ENCODE measurements around the gene PPBP.

Gene PPBP

GRCh38 chr4:74032064-74032463 is 44.1 kb upstream of the PPBP start:
- Histone ChIP-seq H3F3A (ENCODE audit: control insufficient read depth, insufficient read depth) (no peaks in the 10 kb centered on the region), H3K9me2 (replicated peaks; ENCODE audit: control insufficient read depth, low read length) (no peaks in the 10 kb centered on the region), H3K4me3 (ENCODE audit: low read length) (no peak overlapping the region), H3K79me2 (ENCODE audit: control insufficient read depth, low read length) (no peaks in the 10 kb centered on the region), H3K36me3 (ENCODE audit: control insufficient read depth, low read length) (no peaks in the 10 kb centered on the region), H4K20me1 (ENCODE audit: control insufficient read depth, insufficient read depth, low read depth, low read length) (no peaks in the 10 kb centered on the region), H3K4me1 (ENCODE audit: control insufficient read depth, low read length) (no peaks in the 10 kb centered on the region), H3K27me3 (ENCODE audit: control insufficient read depth, low read length) (no peaks in the 10 kb centered on the region), H3K27ac (ENCODE audit: low read depth, low read length) (no peak overlapping the region), H3K9me3 (ENCODE audit: control insufficient read depth, insufficient read depth, low read length) (no peaks in the 10 kb centered on the region), H3K4me2 (ENCODE audit: low read length) (no peak overlapping the region)
- TF ChIP-seq EZH2phosphoT487 (IDR thresholded peaks at IDR 0.05; ENCODE audit: borderline replicate concordance, low read length) (no peak), CTCF (IDR thresholded peaks at IDR 0.05; ENCODE audit: low read depth, low read length, poor library complexity, severe bottlenecking) (no peak)

- Histone ChIP-seq H3K9me3 (ENCODE audit: control insufficient read depth, insufficient read depth, low read length) (no peaks in the 10 kb centered on the region), H3K79me2 (ENCODE audit: control insufficient read depth, low read length) (no peaks in the 10 kb centered on the region), H3K9me2 (replicated peaks; ENCODE audit: control insufficient read depth, low read length) (no peaks in the 10 kb centered on the region), H4K20me1 (ENCODE audit: control insufficient read depth, insufficient read depth, low read depth, low read length) (no peaks in the 10 kb centered on the region), H3K36me3 (ENCODE audit: control insufficient read depth, low read length) (no peaks in the 10 kb centered on the region), H3F3A (ENCODE audit: control insufficient read depth, insufficient read depth) (no peaks in the 10 kb centered on the region), H3K27ac (ENCODE audit: low read depth, low read length) (no peak overlapping the region), H3K4me3 (ENCODE audit: low read length) (no peak overlapping the region), H3K27me3 (ENCODE audit: control insufficient read depth, low read length) (no peaks in the 10 kb centered on the region), H3K4me1 (ENCODE audit: control insufficient read depth, low read length) (no peaks in the 10 kb centered on the region), H3K4me2 (ENCODE audit: low read length) (no peak overlapping the region)
- no peak for TF ChIP-seq CTCF (IDR thresholded peaks at IDR 0.05; ENCODE audit: low read depth, low read length, poor library complexity, severe bottlenecking)
- TF ChIP-seq EZH2phosphoT487 (IDR thresholded peaks at IDR 0.05; ENCODE audit: borderline replicate concordance, low read length) = no peak
Measured at GRCh38 chr4:74031576-74031975, 43.6 kb upstream of the PPBP start.

GRCh38 chr4:74030285-74030684 is 42.3 kb upstream of the PPBP start:
- Histone ChIP-seq H3F3A (ENCODE audit: control insufficient read depth, insufficient read depth) (no peaks in the 10 kb centered on the region), H3K4me1 (ENCODE audit: control insufficient read depth, low read length) (no peaks in the 10 kb centered on the region), H3K9me3 (ENCODE audit: control insufficient read depth, insufficient read depth, low read length) (no peaks in the 10 kb centered on the region), H3K4me3 (ENCODE audit: low read length) (no peak overlapping the region), H3K4me2 (ENCODE audit: low read length) (no peak overlapping the region), H3K9me2 (replicated peaks; ENCODE audit: control insufficient read depth, low read length) (no peaks in the 10 kb centered on the region), H3K27me3 (ENCODE audit: control insufficient read depth, low read length) (no peaks in the 10 kb centered on the region), H3K27ac (ENCODE audit: low read depth, low read length) (no peak overlapping the region), H4K20me1 (ENCODE audit: control insufficient read depth, insufficient read depth, low read depth, low read length) (no peaks in the 10 kb centered on the region), H3K79me2 (ENCODE audit: control insufficient read depth, low read length) (no peaks in the 10 kb centered on the region), H3K36me3 (ENCODE audit: control insufficient read depth, low read length) (no peaks in the 10 kb centered on the region)
- TF ChIP-seq CTCF (IDR thresholded peaks at IDR 0.05; ENCODE audit: low read depth, low read length, poor library complexity, severe bottlenecking) = no peak
- TF ChIP-seq EZH2phosphoT487 (IDR thresholded peaks at IDR 0.05; ENCODE audit: borderline replicate concordance, low read length) = no peak

DNA sequence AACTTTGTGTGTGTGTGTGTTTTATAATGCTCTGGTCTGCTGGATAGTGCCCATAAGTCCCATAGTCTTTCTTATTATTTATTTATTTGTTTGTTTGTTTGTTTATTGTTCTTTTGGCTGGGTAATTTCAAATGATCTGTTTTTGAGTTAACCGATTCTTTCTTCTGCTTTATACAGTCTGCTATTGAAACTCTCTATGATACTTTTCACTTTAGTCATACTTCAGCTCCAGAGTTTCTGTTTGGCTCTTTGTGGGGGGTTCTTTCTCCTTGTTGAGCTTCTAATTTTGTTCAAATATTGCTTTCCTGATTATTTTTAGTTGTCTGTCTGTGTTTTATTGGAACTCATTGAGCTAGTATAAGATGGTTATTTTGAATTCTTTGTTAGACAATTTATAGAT is 40.5 kb upstream of the PPBP start:
- H3K27ac ChIP-seq (ENCODE audit: low read depth, low read length) = no peak overlapping the region
- H3K79me2 ChIP-seq (ENCODE audit: control insufficient read depth, low read length) = no peaks in the 10 kb centered on the region
- H3K27me3 ChIP-seq (ENCODE audit: control insufficient read depth, low read length) = no peaks in the 10 kb centered on the region
- H3K4me1 ChIP-seq (ENCODE audit: control insufficient read depth, low read length) = no peaks in the 10 kb centered on the region
- no peak overlapping the region for H3K4me2 ChIP-seq (ENCODE audit: low read length)
- no peaks in the 10 kb centered on the region for H3K9me2 ChIP-seq (replicated peaks; ENCODE audit: control insufficient read depth, low read length)
- no peaks in the 10 kb centered on the region for H4K20me1 ChIP-seq (ENCODE audit: control insufficient read depth, insufficient read depth, low read depth, low read length)
- H3F3A ChIP-seq (ENCODE audit: control insufficient read depth, insufficient read depth) = no peaks in the 10 kb centered on the region
- TF ChIP-seq EZH2phosphoT487 (IDR thresholded peaks at IDR 0.05; ENCODE audit: borderline replicate concordance, low read length) (no peak), CTCF (IDR thresholded peaks at IDR 0.05; ENCODE audit: low read depth, low read length, poor library complexity, severe bottlenecking) (no peak)
- H3K36me3 ChIP-seq (ENCODE audit: control insufficient read depth, low read length) = no peaks in the 10 kb centered on the region
- H3K9me3 ChIP-seq (ENCODE audit: control insufficient read depth, insufficient read depth, low read length) = no peaks in the 10 kb centered on the region
- H3K4me3 ChIP-seq (ENCODE audit: low read length) = no peak overlapping the region

All from DOHH2 (cell line).